Fibroblast of peridontal ligament (primary cell): Measurements from ENCODE around the gene RRAGD.
"Not testable (repeated sequence)": the region's sequence is repeated elsewhere in the genome, so short reads cannot be mapped to it uniquely, and the experiment has no call there.

Source experiments
- DNase-seq: peaks from one replicate; pipeline ENCODE4 v3.0.0-alpha.2; 2010; ENCODE audit errors: extremely low read depth

The RRAGD gene

DNA sequence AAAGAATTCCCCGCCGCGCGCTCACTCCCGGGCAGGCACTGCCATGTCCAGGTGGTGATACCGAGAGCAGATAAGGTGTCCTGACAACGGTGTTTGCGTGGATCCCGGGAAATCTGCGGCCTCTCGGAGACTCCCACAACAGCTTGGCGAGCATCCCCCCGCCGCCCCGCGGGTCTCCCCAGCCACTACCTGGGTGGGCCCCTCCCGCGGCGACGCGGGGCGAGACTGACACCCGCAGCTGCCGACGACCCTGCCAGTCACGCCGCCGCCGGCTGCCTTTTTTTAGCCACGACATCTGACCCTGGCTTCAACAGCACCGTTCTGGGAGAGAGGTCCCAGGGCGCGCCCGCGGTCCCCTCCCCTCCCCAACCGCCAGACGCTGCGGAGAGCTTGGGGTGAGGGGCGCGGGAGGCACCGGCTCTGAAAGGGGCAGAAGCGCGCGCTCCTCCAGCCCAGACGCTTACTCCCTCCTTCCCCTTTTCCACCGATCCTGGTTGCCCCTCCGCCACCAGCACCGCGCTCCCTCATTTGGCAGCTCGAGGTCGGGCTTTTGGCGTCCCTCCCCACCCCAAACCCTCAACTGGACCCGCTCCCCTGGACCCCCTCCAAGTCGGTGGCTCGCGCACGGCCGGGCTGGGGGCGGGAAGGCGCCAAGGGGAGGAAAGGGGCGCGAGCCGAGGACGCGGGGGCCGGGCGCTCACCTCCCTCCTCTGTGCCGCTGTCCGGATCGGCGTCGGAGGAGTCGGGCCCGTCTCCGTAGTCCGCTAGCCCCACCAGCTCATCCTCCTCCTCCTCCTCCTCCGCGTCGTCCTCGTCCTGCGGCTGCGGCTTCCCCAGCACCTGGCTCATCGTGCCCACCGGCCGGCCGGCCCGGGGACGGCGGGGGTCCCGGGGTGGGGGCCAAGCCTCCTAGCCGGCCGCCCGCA, 665 bp downstream of the RRAGD start:
- no peak for DNase-seq

DNA sequence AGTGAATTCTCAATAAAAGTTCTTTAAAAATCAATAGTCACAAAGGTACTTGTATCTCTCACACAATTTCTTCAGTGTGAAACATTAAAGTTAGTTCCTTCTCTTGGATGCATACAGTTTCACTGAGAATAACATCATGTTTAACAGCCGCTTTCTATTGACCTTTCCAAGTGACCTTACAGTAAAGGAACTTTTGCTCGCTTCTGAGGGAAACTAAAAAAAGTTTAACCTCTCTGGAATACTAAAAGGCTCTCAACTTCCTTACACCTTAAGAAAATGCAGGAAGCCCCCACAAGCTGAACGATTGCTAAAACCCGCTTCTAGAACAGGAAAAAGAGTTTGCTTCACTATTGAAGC, 1.3 kb downstream of the RRAGD start:
- peak; percentile 11 for DNase-seq

DNA sequence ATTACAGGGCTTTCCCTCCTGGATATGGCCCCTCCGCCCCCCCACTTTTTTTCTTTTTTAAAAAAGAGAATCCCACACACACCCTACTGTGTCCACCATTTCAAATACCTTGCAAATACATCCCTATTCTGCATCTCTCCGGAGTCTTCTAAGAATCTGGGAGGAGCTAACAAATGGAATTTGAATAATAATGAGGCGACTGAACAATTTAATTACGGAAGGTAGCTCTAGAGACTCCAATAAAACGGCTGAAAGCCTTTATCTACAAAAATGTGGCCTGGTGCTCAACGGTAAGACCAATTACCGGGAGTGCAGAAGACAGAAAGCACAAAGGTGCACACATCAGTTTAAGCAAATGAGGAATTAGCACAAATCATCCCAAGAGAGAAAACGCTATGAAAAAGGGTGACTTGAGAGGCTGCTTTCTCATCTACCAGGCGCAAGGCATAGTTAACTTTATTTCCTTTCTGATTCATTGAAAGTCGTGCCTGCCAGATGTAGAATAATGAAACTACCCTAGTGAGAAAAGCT, 1.8 kb downstream of the RRAGD start:
- DNase-seq, result no peak

DNA sequence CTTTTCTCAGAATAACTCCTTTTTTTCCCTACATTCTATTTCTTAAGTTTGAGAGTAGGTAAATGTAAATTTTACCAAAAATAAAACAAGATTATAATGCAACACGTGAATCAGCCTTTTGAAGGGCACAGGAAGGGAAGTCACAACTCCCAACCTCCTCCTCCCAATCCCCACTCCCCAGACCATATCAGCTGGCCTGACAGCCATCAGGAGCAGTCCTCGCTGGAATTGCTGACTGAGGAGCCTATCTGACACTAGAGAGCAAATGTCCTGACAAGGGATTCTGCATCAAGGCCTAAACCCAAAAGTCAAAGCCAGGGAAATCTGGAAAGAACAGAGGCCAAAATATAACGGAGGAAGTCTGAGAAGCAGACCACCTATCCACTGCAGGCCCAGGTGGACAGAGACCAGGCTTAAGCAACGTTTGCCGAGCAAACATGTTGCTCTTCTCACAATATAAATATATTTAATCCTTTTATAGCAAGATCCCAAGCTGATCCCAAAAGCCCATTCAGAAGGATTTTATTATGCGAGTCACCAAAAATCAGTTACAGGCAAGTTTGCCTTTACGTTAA, 2.5 kb downstream of the RRAGD start:
- no peak for DNase-seq

DNA sequence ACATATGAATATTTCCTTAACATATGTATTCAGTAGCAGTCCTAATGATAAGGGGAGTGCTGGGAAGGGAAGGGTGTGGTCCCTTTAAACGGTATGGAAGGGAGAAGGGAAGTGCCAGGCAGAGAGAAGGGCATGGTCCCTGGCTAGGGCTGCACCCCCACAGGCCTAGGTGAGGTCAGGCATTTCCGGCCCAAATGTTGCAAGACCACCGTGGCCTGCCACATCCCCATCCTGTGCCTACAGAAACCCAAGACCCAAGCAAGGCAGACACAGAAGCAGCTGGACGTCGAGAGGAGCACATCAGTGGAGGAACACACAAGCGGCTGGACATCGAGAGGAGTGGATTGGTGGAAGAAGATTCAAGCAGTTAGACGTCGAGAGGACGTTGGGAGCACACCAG, 5.9 kb downstream of the RRAGD start:
- no peak for DNase-seq

DNA sequence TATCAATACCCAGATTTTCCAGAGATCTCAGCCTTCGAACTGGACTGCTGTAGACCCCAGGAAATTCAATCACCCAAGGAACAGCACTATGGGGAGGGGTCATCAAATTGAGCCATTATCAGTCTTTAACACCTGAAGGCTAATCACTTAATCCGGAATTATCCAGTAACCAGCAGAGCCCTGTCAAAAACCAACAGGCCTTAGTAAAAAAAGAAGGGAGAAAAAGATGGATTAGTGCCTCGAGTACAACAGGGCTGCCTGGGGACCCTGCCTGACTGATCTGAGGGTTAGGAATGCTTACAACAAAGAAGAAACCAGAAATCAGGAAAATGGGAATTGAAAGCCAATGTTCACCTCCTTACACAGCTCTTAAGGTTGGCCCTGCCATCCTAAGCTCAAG, 7.6 kb downstream of the RRAGD start:
- DNase-seq, result no peak

DNA sequence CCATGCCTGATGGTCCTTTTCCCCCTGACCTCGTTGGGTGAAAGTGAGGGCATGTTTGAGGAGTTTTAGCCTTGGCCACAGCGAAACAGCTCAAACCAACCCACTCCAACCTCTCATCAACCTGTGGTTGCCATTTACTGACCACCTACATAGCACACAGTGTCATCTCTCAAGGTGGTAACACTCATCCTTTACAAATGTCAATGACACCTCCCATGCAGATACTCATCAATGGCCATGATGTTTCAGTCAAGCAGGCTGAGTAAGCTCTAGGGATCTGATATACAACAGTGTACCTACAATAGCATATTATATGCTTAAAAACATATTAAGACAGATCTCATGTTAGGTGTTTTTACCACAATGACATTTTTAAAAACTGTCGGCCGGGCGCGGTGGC, 9.3 kb downstream of the RRAGD start:
- DNase-seq, result no peak

DNA sequence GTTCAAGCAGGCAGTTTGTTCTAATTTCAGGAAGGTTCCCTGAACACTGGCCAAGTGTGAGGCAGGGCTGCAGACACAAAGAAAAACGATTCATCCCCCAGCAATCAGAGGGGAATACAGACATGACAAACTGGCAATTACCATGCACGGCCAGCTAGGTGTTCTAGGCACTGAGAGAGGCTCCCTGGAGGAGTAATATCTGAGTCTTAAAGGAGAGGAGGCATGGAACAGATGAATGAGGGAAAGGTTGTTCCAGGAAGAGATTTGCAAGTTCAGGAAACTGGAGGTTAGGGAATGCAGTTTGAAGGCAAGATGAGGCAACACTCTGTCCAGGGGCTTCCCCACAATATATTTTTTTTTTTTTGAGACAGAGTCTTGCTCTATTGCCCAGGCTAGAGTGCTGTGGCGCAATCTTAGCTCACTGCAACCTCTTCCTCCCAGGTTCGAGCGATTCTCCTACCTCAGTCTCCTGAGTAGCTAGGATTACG, 11.1 kb downstream of the RRAGD start:
- DNase-seq, result no peak

DNA sequence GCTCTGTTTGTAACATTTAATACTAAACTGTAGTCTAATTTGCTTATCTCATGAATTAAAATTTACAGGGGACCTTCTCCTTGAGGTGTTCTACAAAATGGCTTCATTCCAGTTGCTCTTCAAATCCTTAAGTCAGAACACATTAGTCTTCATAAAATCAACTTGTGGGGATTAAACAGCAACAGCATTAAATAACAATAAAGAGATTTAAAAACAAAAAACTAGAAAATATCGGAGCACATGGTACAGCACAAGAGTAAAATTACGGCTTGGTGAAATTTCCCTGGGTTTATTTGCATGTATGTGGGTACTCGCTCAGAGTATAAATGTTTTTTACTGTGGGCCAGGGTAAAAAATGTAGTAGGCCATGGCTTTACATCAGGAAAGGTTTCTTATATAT, 12.0 kb downstream of the RRAGD start:
- no peak for DNase-seq

DNA sequence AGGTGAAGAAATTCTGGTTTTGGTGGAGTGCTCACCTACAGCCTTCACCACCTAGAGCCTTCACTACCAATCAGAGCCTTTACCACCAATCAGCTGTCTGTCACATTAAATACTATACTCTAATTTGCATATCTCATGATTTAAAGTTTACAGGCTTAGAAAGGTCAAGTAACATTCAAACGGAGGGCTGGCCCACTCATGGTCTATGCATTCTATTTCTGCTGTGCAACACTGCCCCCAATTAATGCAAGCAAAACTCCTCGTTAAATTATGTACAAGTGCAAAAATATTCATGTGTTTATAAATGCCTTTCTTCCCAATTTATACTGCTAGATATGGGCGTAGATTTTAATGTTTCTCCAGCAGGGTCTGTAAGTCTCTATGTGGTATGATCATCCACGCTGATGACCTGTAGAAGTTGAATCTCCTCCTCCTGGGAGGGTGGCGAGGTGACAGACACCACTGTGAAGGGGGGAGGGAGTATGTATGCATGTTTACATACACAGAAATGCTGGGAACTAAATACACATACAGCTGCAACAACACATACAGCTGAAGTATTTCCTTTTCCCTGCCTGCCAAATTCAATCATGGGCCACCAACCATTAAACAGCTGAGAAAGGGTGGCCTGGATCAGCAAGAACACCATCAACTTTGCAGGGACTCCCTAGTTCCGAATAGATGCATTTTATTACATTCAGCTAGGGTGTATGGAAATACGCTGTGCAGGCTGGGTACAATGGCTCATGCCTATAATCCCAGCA, 13.1 kb downstream of the RRAGD start:
- DNase-seq, result no peak

DNA sequence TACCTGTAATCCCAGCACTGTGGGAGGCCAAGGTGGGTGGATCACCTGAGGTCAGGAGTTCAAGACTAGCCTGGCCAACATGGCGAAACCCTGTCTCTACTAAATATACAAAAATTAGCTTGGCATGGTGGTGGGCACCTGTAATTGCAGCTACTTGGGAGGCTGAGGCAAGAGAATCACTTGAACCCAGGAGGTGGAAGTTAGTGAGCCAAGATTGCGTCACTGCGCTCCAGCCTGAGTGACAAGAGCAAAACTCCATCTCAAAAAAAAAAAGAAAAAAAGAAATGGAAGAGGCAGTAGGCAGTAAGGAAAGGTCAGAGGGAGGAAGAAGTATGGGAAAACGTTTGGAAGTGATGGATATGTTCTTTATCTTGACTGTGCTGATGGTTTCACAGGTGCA, 14.2 kb downstream of the RRAGD start:
- DNase-seq, result not testable (repeated sequence)

DNA sequence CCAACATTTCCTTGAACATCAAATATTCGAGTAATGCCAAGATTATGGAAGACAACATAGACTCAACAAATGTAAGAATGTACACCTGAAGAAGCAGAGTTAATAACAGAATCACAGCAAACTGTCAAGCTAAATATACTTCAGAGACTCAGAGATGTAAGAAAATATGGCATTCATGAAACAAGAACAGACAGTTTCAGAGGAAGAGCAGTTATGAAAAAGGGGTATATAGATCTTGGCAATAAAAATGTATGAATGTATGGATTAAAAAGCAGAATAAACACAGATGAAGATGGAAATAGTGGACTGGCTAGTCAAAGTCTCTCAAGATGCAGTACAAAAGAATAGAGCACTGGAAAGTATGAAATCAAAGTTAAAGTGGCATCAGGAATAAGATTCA, 18.4 kb downstream of the RRAGD start:
- no peak for DNase-seq

DNA sequence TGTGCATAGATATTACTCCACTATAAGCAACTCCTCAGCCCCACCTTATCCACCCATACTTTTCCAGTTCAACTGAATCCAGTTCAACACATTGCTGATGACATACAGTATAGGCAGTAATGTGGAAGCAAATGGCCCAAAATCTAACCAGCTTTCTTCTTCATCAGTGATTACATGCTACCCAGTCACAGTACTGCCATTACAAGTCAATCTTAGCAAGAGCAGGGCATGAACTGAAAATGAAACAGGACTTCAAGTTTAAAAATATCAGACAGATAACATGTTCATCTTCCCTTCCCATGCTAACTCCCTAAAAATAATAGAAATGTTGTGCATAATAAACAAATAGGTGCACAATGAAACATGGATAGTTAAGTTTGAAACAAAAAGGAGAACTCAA, 19.2 kb downstream of the RRAGD start:
- DNase-seq, result no peak

DNA sequence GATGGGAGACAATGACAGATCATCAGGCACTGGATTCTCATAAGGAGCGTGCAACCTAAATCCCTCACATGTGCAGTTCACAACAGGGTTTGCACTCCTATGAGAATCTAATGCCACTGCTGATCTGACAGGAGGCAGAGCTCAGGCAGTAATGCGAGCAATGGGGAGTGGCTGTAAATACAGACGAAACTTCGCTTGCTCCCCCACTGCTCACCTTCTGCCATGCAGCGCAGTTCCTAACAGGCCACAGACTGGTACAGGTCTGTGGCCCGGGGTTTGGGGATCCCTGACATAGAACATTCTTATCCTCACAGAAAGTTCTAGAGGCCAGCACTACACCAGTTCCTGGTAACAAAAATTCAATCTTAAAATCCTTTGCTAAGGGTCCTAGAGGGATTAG, 23.2 kb downstream of the RRAGD start:
- DNase-seq, result no peak

DNA sequence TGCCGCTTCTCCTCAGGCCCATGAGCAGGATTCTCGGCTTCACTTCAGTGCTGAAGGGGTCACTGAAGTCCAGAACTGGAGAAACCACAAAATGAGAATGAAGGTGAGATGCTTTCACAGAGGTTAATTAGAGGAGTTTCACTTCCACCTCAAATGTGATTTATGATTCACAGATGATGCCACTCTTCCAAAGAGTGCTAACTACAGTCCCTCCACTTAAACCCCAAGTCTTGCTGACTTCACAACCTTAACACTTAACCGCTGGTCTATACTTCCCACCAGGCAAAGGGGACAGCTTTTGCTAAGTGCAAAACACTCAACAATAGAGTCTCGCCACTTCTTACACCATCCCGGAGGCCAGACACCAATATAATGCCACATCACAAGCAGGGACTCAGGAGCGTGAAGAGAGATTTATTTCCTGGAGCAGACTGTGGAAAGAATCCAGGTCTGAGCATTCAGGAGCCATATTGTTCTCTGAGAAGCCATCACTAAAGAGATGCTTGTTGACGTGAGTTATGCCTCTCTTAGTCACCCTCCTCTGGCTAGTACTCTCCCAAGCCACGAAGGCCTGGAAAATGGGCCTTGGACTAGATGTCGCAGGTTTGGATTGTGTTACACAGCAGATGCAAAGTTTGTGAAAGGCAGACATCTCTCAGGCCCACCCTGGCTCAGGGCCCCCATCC, 24.4 kb downstream of the RRAGD start:
- DNase-seq, result no peak

DNA sequence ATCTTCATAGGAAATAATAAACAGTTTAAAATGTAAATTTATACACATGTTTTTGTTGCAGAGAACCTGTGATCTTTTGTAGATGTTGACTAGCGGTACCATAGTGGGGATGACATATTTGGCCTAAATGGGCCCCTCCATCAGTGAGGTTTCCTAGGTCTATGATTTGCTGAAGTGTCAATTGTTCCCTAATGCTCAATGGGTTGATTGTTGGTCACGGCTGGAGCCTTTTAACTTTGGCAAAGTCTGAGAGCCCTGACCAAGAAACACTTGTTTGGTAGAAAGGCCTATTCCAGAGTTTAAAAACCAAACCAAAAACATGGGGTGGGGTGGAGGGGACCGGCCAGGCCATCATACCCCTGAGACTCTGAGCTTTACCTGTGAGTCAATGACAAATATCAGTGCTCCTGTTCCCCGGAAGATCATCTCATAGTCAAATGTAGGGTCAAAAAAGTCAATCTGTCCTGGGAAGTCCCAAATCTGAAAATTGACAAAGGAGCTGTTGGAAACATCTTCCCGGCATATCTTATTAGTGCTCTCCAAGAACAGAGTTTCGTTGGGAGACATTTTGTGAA, 25.1 kb downstream of the RRAGD start:
- no peak for DNase-seq

DNA sequence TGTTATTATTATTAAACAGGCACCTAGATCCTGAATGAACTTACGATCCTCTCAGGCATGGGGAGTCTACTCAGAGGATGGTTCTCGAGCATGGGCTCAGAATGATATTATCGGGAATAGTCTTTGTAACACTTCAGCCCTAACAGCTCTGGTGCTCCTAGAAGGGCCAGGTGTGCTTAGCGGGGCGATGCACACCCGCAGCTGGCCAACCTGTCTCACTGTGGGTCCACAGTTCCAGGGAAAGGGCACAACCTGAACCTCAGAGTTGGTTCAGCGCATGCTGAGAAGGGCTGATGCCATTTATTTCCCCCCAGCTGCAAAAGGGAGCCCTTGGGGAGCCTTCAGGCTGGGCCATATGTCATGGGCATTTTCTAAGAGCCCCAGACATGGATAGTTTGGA, 26.2 kb downstream of the RRAGD start:
- DNase-seq, result no peak

DNA sequence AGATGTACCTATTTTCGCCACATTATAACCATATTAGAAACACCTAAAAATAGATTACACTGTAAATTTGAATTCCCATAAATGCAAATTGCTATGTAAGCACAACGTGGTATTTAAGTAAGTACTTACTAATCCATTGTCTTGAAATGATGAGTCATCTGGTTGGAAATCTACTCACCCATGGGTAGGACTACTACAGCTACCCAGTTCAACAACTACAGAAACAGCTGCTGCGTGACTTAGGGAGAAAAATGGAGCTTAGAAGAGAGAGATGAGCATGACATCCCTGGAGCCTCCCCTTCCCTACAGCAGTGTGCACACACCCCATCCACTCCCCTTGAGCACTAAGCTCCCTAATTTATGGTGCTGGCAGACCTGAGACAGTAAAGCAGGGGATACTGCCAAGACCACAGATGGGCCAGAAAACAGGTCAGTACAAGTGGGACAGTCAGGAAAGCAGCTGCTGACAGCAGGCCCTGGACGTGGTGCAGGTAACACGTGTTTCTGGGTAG, 26.9 kb downstream of the RRAGD start:
- no peak for DNase-seq

DNA sequence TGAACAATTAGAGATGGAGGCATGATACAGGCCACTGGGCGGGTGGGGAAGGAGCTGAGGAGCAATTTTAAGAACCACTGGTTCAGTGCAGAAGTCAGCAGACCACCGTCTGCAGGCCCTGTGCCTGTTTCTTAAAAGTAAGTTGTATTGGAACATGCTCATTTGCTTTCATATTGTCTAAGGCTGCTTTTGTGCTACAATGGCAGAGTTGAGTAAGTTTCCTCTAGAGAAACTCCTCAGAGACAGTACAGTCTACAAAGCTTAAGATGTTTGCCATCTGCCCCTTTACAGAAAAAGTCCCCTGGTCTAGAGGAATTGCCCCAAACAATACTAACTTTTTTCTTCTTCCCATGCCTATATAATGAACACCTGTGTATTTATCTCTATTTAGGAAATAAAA, 31.0 kb downstream of the RRAGD start:
- no peak for DNase-seq

DNA sequence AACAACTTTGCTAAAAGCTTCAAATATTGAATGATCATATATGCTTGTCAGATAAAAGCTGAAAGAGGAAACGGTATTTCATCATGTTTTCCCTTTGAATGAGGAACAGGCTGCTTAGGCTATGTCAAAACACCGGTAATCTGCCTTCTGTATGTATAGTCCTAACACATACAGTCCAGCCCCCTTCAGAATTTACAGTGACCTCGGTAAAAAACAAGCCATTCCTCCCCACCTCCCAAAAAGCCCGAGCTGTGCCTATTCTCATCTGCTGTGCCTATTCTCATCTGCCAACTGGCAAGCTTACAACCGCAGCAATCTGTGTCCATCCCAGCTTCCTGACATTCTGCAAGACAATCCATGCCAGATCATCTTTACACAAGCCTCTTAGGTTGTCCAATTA, 32.8 kb downstream of the RRAGD start:
- DNase-seq, result no peak

DNA sequence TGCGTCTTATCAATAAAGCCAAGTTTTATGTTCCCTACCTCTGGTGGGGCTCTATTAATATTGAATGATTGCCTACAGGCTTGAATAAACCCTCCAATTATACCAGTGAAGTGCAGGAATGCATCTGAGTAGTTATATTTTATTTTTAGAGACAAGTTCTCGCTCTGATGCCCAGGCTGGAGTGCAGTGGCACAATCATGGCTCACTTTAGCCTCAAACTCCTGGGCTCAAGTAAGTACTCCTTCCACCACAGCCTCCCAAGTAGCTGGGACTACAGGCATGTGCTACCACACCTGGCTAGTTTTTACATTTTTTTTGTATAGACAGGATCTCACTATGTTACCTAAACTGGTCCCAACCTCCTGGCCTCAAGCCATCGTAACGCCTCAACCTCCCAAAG, 33.4 kb downstream of the RRAGD start:
- DNase-seq, result no peak
